H9 (cell line): ENCODE results near the gene LDLRAD4. TPM values are rescaled to one million over a fixed set of nuclear protein-coding genes. Genes with fewer than 3 reads are reported as not detected.

Experiments used
- DNase-seq: peaks from one replicate; pipeline ENCODE4 v3.0.0-alpha.2; 2017
- H2AFZ ChIP-seq: one replicate; pipeline ENCODE4 v1.6.1; 2013; ENCODE audit warnings: mild to moderate bottlenecking, low read length, control low read depth, moderate library complexity
- H2AK5ac ChIP-seq: 2 replicates; pipeline ENCODE4 v1.6.1; 2013; ENCODE audit warnings: low read length, control low read depth, mixed read lengths; ENCODE audit not compliant: insufficient read length
- H2BK120ac ChIP-seq: one replicate; pipeline ENCODE4 v1.6.1; 2013; ENCODE audit warnings: low read depth, mild to moderate bottlenecking, low read length, control low read depth, inconsistent platforms; ENCODE audit not compliant: poor library complexity, severe bottlenecking
- H2BK12ac ChIP-seq: 2 replicates; pipeline ENCODE4 v1.6.1; 2013; ENCODE audit warnings: low read length, control low read depth, mixed read lengths, low read depth; ENCODE audit not compliant: insufficient read length
- H2BK15ac ChIP-seq: 2 replicates; pipeline ENCODE4 v1.6.1; 2013; ENCODE audit warnings: low read depth, low read length, control low read depth
- H2BK20ac ChIP-seq: one replicate; pipeline ENCODE4 v1.6.1; 2013; ENCODE audit warnings: low read depth, mild to moderate bottlenecking, low read length, control low read depth, inconsistent platforms; ENCODE audit not compliant: poor library complexity, severe bottlenecking
- H2BK5ac ChIP-seq: 2 replicates; pipeline ENCODE4 v1.6.1; 2013; ENCODE audit warnings: low read length, control low read depth, mixed read lengths; ENCODE audit not compliant: insufficient read length
- H3K14ac ChIP-seq: 2 replicates; pipeline ENCODE4 v1.6.1; 2013; ENCODE audit warnings: low read length, control low read depth; ENCODE audit not compliant: insufficient read depth
- H3K18ac ChIP-seq: 2 replicates; pipeline ENCODE4 v1.6.1; 2013; ENCODE audit warnings: low read depth, mild to moderate bottlenecking, mixed read lengths, low read length, control low read depth; ENCODE audit not compliant: insufficient read length
- H3K23ac ChIP-seq: 2 replicates; pipeline ENCODE4 v1.6.1; 2013; ENCODE audit warnings: low read length, control low read depth, mixed read lengths, low read depth; ENCODE audit not compliant: insufficient read length
- H3K23me2 ChIP-seq: 2 replicates; pipeline ENCODE4 v1.6.1; 2013; ENCODE audit warnings: low read depth, mild to moderate bottlenecking, mixed read lengths, low read length, control low read depth; ENCODE audit not compliant: insufficient read length, poor library complexity, severe bottlenecking
- H3K27ac ChIP-seq: 2 replicates; pipeline ENCODE4 v1.5.1; 2013; ENCODE audit warnings: low read length, control low read depth, mixed read lengths, low read depth; ENCODE audit not compliant: insufficient read length
- H3K27me3 ChIP-seq: 2 replicates; pipeline ENCODE4 v1.6.1; 2013; ENCODE audit warnings: low read length, control low read depth, inconsistent platforms; ENCODE audit not compliant: insufficient read depth
- H3K4ac ChIP-seq: 2 replicates; pipeline ENCODE4 v1.6.1; 2013; ENCODE audit warnings: low read depth, mild to moderate bottlenecking, control low read depth, inconsistent platforms, low read length, moderate library complexity
- H3K4me1 ChIP-seq: 2 replicates; pipeline ENCODE4 v1.6.1; 2013; ENCODE audit warnings: low read length, control low read depth, inconsistent platforms; ENCODE audit not compliant: insufficient read depth
- H3K4me2 ChIP-seq: 2 replicates; pipeline ENCODE4 v1.6.1; 2013; ENCODE audit warnings: low read length, control low read depth, mixed read lengths; ENCODE audit not compliant: insufficient read length, insufficient read depth
- H3K56ac ChIP-seq: 2 replicates; pipeline ENCODE4 v1.6.1; 2013; ENCODE audit warnings: low read depth, mild to moderate bottlenecking, mixed read lengths, low read length, control low read depth; ENCODE audit not compliant: insufficient read length
- H3K79me1 ChIP-seq: 2 replicates; pipeline ENCODE4 v1.6.1; 2013; ENCODE audit warnings: low read depth, mild to moderate bottlenecking, moderate library complexity, low read length, control low read depth, inconsistent platforms; ENCODE audit not compliant: insufficient read depth, poor library complexity, severe bottlenecking
- H3K79me2 ChIP-seq: 2 replicates; pipeline ENCODE4 v1.6.1; 2013; ENCODE audit warnings: low read length, control low read depth, inconsistent platforms; ENCODE audit not compliant: insufficient read depth
- H3K9ac ChIP-seq: 2 replicates; pipeline ENCODE4 v1.6.1; 2013; ENCODE audit warnings: low read length, control low read depth, mixed read lengths; ENCODE audit not compliant: insufficient read length; ENCODE audit errors: extremely low read depth
- H3K9me3 ChIP-seq: one replicate; pipeline ENCODE4 v1.6.1; 2013; ENCODE audit warnings: low read depth, low read length, inconsistent platforms; ENCODE audit not compliant: control insufficient read depth
- H3T11ph ChIP-seq: one replicate; pipeline ENCODE4 v1.6.1; 2013; ENCODE audit warnings: mild to moderate bottlenecking, low read length, control low read depth, inconsistent platforms
- H4K20me1 ChIP-seq: one replicate; pipeline ENCODE4 v1.6.1; 2013; ENCODE audit not compliant: control insufficient read depth, insufficient read length, insufficient read depth
- H4K5ac ChIP-seq: 2 replicates; pipeline ENCODE4 v1.6.1; 2013; ENCODE audit warnings: low read depth, mild to moderate bottlenecking, mixed read lengths, low read length, control low read depth; ENCODE audit not compliant: insufficient read length
- H4K8ac ChIP-seq: replicated peaks from 2 replicates; pipeline ENCODE4 v1.6.1; 2013; ENCODE audit warnings: low read length, control low read depth, mixed read lengths, low read depth; ENCODE audit not compliant: insufficient read length
- H4K91ac ChIP-seq: 2 replicates; pipeline ENCODE4 v1.6.1; 2013; ENCODE audit warnings: low read depth, mild to moderate bottlenecking, moderate library complexity, mixed read lengths, low read length, control low read depth; ENCODE audit not compliant: insufficient read length
- H3K27ac Mint-ChIP-seq, 3 experiments: 2 replicates in 2 of 3; 3 replicates in 1 of 3; pipeline ENCODE4 v1.8.0; 2020 to 2021; ENCODE audit warnings: mixed read lengths in 3 of 3, mild to moderate bottlenecking in 1 of 3, moderate library complexity in 1 of 3
- H3K27me3 Mint-ChIP-seq: 2 replicates; pipeline ENCODE4 v1.8.0; 2021; ENCODE audit warnings: low read depth, mild to moderate bottlenecking, moderate library complexity, mixed read lengths
- H3K36me3 Mint-ChIP-seq, 3 experiments: 2 replicates in 2 of 3; 3 replicates in 1 of 3; pipeline ENCODE4 v1.8.0; 2020 to 2021; ENCODE audit warnings: low read depth in 3 of 3, mixed read lengths in 3 of 3; ENCODE audit not compliant: insufficient read depth in 1 of 3
- H3K4me1 Mint-ChIP-seq, 2 experiments: 2 replicates each; pipeline ENCODE4 v1.8.0; 2020; ENCODE audit warnings: mixed read lengths in 2 of 2
- H3K4me3 Mint-ChIP-seq, 2 experiments: 2 replicates in 1 of 2; 3 replicates in 1 of 2; pipeline ENCODE4 v1.8.0; 2020 to 2021; ENCODE audit warnings: mild to moderate bottlenecking in 2 of 2, mixed read lengths in 2 of 2, moderate library complexity in 1 of 2
- H3K9me3 Mint-ChIP-seq, 2 experiments: 2 replicates in 1 of 2; 3 replicates in 1 of 2; pipeline ENCODE4 v1.8.0; 2020; ENCODE audit warnings: mild to moderate bottlenecking in 2 of 2, mixed read lengths in 2 of 2, moderate library complexity in 1 of 2
- WGBS: extraction: QIAGEN DNeasy Blood & Tissue Kit; methylation state at CpG from one replicate; pipeline ENCODE4 v1.1.7; 2013; ENCODE audit warnings: missing lambda C conversion rate, low lambda C conversion rate, mixed read lengths; ENCODE audit not compliant: insufficient read length; ENCODE audit errors: extremely low coverage; 5-methylcytosine and 5-hydroxymethylcytosine counted together
- total RNA-seq: library from RNA; stranded (reverse); gene quantifications from 2 replicates; pipeline ENCODE4 v1.2.1, GENCODE V29; 2021
- TF ChIP-seq, protein P1 (sequence below): fragments of 200-600 bp; sonication (generic); conservative IDR thresholded peaks from 3 replicates; pipeline ENCODE4 v1.8.0; 2021; ENCODE audit warnings: antibody characterized with exemption, mild to moderate bottlenecking

Gene LDLRAD4
- total RNA-seq, 1 experiment from 2014 or later: 3.9 TPM

- Histone ChIP-seq H4K8ac (no peak overlapping the region), H2BK5ac (no peak overlapping the region), H2BK15ac (no peak overlapping the region), H2BK20ac (no peak overlapping the region), H3K14ac (no peak overlapping the region; the same call in 1 of the 2 replicates), H3K9ac (no peak overlapping the region), H3K4me2 (no peak overlapping the region), H2BK120ac (no peak overlapping the region), H4K20me1 (no peaks in the 10 kb centered on the region), H4K91ac (no peak overlapping the region), H3T11ph (no peak overlapping the region), H3K79me2 (no peaks in the 10 kb centered on the region), H3K4ac (no peak overlapping the region), H3K27me3 (no peaks in the 10 kb centered on the region), H4K5ac (no peak overlapping the region), H2AK5ac (no peak overlapping the region), H3K56ac (no peak overlapping the region), H2BK12ac (no peak overlapping the region), H3K27ac (no peak overlapping the region), H3K23ac (no peak overlapping the region), H3K4me1 (peaks cover 6% of the 10 kb centered on the region; the same call in 1 of the 2 replicates), H3K9me3 (no peaks in the 10 kb centered on the region), H2AFZ (no peak overlapping the region), H3K79me1 (no peaks in the 10 kb centered on the region), H3K23me2 (no peaks in the 10 kb centered on the region), H3K18ac (no peak overlapping the region)
- H3K36me3 Mint-ChIP-seq: no peaks in the 10 kb centered on the region; a peak in 1 of 7 replicates
- H3K27me3 Mint-ChIP-seq: peaks cover 13% of the 10 kb centered on the region
- TF ChIP-seq, protein P1, sequence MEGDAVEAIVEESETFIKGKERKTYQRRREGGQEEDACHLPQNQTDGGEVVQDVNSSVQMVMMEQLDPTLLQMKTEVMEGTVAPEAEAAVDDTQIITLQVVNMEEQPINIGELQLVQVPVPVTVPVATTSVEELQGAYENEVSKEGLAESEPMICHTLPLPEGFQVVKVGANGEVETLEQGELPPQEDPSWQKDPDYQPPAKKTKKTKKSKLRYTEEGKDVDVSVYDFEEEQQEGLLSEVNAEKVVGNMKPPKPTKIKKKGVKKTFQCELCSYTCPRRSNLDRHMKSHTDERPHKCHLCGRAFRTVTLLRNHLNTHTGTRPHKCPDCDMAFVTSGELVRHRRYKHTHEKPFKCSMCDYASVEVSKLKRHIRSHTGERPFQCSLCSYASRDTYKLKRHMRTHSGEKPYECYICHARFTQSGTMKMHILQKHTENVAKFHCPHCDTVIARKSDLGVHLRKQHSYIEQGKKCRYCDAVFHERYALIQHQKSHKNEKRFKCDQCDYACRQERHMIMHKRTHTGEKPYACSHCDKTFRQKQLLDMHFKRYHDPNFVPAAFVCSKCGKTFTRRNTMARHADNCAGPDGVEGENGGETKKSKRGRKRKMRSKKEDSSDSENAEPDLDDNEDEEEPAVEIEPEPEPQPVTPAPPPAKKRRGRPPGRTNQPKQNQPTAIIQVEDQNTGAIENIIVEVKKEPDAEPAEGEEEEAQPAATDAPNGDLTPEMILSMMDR: no peak
- no peak for DNase-seq
- no peaks in the 10 kb centered on the region; a peak in 1 of 5 replicates for H3K9me3 Mint-ChIP-seq
- H3K27ac Mint-ChIP-seq: no peak overlapping the region; a peak in 1 of 7 replicates
- peaks cover 10 to 28% of the 10 kb centered on the region in 2 experiments for H3K4me1 Mint-ChIP-seq
- no CpG with 5 or more reads among the region's 7 CpGs for WGBS
- no peak overlapping the region for H3K4me3 Mint-ChIP-seq
These were observed 268.7 kb downstream of the LDLRAD4 start for GRCh38 chr18:13487237-13487636.
